ENCODE data around the gene TLX3.
"Not testable (repeated sequence)": the region's sequence is repeated elsewhere in the genome, so short reads cannot be mapped to it uniquely, and the experiment has no call there.

The TLX3 gene

GRCh38 chr5:171323806-171324632, 15.0 kb downstream of the TLX3 start:
- DNase-seq (ENCODE audit: low spot score) = no peak

DNA sequence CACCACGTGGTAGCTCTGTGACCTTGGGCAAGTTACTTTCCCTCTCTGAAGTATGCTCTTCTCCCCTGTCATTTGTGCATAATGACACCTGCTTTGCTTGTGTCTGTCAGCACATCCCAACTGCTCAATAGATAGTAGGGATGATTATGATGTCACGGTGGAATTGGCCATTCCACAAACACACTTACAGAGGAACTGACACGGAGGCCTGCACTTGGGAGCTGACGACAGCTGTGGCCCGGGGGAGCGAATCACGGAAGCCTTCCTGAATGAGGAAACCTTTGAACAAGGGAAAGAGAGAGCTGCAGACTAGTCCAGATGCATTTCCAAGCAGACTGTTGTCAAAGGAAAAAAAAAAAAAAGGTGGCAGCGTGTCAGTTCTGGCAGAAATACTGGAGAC, 21.0 kb downstream of the TLX3 start:
- DNase-seq (ENCODE audit: low spot score) = no peak

GRCh38 chr5:171335616-171336015, 26.6 kb downstream of the TLX3 start:
- DNase-seq (ENCODE audit: low spot score) = no peak

- DNase-seq (ENCODE audit: low spot score) = peak; percentile 34
These were observed 27.6 kb downstream of the TLX3 start for GRCh38 chr5:171336521-171337209.

GRCh38 chr5:171337210-171337569, 28.1 kb downstream of the TLX3 start:
- DNase-seq (ENCODE audit: low spot score) = no peak

DNA sequence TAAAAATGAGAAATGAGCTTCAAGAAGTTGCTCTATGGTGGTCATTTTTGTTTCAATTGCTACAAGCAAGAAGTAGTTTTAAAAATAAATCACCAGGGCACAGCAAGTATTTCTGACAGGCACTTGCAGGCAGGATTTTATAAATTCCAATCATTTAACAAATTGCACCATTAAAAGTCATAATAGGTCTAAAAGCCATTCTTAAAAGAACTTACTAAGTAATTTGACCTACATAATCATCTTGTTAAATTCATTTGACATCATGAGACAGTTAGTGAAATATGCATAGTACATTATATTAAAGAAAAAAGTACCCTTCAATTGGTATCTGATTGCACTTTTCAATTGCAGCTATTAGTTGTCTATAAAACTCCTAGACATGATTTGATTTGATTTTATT, 31.0 kb downstream of the TLX3 start:
- no peak for DNase-seq (ENCODE audit: low spot score)

DNA sequence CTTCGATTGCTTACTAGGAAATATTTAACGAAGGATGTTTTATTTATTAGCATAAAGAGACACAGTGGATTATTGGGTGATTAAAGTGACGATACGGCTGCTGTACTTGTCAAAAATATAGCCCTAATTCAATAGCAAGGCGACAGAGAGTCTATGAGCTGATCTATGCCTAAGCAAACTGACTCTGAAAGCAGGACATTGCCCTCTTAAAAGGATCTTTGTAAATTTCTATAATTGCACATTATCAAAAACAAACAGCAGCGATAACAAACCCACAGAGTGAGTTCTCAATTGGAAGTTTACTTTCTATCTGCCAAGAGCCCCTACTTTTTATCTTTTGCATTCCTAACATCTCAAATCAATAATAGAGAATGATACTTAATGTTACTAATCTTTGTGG, 31.4 kb downstream of the TLX3 start:
- no peak for DNase-seq (ENCODE audit: low spot score)

GRCh38 chr5:171342362-171343111, 33.5 kb downstream of the TLX3 start:
- DNase-seq (ENCODE audit: low spot score) = peak; percentile 45

GRCh38 chr5:171344936-171345608, 36.0 kb downstream of the TLX3 start:
- no peak for DNase-seq (ENCODE audit: low spot score)

DNA sequence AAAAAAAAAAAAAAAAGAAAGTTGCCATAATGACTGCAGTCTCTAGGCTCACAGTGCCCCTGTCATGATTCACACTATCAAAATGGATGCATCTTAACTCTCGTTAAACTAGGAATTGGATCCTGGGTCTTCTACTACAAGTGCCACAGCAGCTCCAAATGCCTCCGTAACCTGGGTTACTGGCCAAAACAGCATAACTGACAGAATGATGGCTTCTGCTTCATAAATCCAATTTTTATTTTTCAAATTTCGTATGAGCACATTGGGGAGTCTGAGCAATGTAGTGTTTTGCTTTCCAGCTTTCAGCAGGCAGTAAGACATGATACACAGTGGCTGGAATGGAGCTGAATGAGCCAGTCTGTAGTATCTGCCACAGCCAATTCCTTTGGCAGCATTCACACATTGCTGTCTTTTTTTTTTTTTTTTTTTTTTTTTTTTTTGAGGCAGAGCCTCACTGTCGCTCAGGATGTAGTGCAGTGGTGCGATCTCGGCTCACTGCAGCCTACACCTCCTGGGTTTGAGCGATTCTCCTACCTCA, 42.6 kb downstream of the TLX3 start:
- DNase-seq (ENCODE audit: low spot score) = no peak

DNA sequence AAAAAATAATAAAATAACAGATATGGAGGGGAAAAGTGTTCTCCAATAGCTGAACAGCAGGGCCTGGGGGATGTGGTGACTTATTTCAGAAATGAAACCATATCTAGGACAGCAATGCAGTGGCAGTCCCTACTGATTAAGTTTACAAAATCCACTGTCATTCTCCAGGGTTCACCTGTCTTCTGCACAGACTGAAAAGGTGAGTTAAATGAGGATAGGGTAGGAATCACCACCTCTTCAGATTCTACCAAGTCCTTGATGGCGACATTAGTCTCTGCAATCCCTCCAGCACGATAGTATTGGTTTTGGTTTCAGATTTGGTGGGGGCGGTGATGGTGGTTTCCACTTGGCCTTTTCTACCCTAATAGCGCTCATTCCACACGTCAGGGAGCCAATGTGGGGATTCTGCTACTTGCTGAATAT, 46.3 kb downstream of the TLX3 start:
- DNase-seq (ENCODE audit: low spot score) = no peak

DNA sequence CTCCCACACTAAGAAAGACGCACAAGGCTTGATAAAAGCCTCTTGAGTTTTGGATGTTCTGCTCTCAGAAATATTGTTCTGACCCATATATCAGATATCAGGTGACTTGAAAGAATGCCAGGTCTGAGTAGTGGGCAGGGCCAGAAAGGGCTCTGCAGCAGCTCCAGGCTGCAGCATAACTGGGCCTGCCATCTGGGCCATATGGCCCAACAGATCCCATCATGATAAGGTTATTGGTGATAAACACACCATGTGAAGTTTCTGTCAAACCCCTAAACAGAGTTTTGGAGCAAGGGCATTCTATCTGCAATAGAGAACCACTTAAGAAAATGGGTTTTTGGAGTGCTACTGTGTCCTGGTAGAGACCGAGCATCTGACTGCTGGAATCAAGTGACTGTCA, 48.8 kb downstream of the TLX3 start:
- DNase-seq (ENCODE audit: low spot score) = no peak

DNA sequence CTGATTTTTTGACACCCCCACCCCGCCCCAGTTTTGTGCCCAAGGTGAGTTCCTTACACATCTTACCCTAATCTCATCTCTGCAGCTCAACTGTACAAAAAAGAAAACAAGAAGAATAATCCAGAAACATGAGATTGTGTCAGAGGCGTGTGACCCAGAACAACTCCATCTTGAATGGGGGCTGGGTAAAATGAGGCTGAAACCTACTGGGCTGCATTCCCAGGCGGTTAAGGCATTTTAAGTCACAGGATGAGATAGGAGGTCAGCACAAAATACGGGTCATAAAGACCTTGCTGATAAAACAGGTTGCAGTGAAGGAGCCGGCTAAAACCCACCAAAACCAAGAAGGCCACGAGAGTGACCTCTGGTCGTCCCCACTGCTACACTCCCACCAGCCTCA, 52.1 kb downstream of the TLX3 start:
- not testable (repeated sequence) for DNase-seq (ENCODE audit: low spot score)
